GM23248 (cell line): Measurements from ENCODE around the gene ARID4A.
"Not testable (repeated sequence)": the region's sequence is repeated elsewhere in the genome, so short reads cannot be mapped to it uniquely, and the experiment has no call there.

Experiments
- EZH2 ChIP-seq: fragments of 200-600 bp; sonication (generic); IDR thresholded peaks from 2 replicates; pipeline ENCODE4 v1.6.1; 2018; ENCODE audit warnings: antibody characterized with exemption, mild to moderate bottlenecking; ENCODE audit not compliant: insufficient read depth, poor library complexity, severe bottlenecking
- EZH2phosphoT487 ChIP-seq: fragments of 200-600 bp; sonication (generic); IDR thresholded peaks from 2 replicates; pipeline ENCODE4 v1.6.1; 2018; ENCODE audit warnings: antibody characterized with exemption, moderate library complexity, mild to moderate bottlenecking, low read depth; ENCODE audit not compliant: insufficient read depth

DNA sequence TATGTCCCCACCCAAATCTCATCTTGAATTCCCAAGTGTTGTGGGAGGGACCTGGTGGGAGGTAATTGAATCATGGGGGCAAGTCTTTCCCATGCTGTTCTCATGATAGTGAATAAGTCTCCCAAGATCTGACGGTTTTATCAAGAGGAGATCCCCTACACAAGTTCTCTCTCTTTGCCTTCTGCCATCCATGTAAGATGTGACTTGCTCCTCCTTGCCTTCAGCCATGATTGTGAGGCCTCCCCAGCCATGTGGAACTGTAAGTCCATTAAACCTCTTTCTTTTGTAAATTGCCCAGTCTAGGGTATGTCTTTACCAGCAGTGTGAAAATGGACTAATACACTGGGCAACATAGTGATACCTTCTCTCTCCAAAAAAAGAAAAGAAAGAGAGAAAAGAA lies 118.6 kb downstream of the ARID4A start:
- not testable (repeated sequence) for TF ChIP-seq EZH2, EZH2phosphoT487
